Activated CD4-positive, alpha-beta memory T cell treated with anti-CD3 and anti-CD28 coated beads, Interleukin-2, amount 10 ng/mL, durations not matched to agents 7 days and 5 days (primary cell): Measurements from ENCODE around the gene GOLGA8Q. TPM values are rescaled to one million over a fixed set of nuclear protein-coding genes. Genes with fewer than 3 reads are reported as not detected.
"Not testable (repeated sequence)": the region's sequence is repeated elsewhere in the genome, so short reads cannot be mapped to it uniquely, and the experiment has no call there.

Experiments used
- CTCF ChIA-PET: fragments of 350-600 bp; sonication (Branson Sonifier 250); formaldehyde crosslinking; loops from one replicate; lab custom pipeline; 2021; ENCODE audit warnings: antibody characterized with exemption, inconsistent platforms; lab: Charles Lee
- POLR2A ChIA-PET: fragments of 350-600 bp; sonication (Branson Sonifier 250); formaldehyde crosslinking; loops from one replicate; lab custom pipeline; 2021; ENCODE audit warnings: antibody characterized with exemption; lab: Charles Lee
- DNase-seq: peaks from one replicate; pipeline ENCODE4 v3.0.0-alpha.2; 2020
- H3K27ac Mint-ChIP-seq: one replicate; pipeline ENCODE4 v1.8.0; 2021; ENCODE audit warnings: mild to moderate bottlenecking, mixed read lengths
- H3K27me3 Mint-ChIP-seq: one replicate; pipeline ENCODE4 v1.8.0; 2021; ENCODE audit warnings: mixed read lengths
- H3K36me3 Mint-ChIP-seq: one replicate; pipeline ENCODE4 v1.8.0; 2021; ENCODE audit warnings: low read depth, mixed read lengths
- H3K4me1 Mint-ChIP-seq: one replicate; pipeline ENCODE4 v1.8.0; 2021; ENCODE audit warnings: mixed read lengths
- H3K4me3 Mint-ChIP-seq: one replicate; pipeline ENCODE4 v1.8.0; 2021; ENCODE audit warnings: mild to moderate bottlenecking, mixed read lengths
- H3K9me3 Mint-ChIP-seq: one replicate; pipeline ENCODE4 v1.8.0; 2021; ENCODE audit warnings: mixed read lengths
- total RNA-seq, 2 experiments: library from RNA; stranded (reverse); gene quantifications; one replicate each; pipeline ENCODE4 v1.2.3, GENCODE V29; 2021

The GOLGA8Q gene
- total RNA-seq, 2 experiments from 2014 or later: 2.3 to 2.4 TPM

- POLR2A ChIA-PET, H3K27ac Mint-ChIP-seq, H3K4me3 Mint-ChIP-seq, DNase-seq, H3K9me3 Mint-ChIP-seq, H3K27me3 Mint-ChIP-seq, H3K4me1 Mint-ChIP-seq, H3K36me3 Mint-ChIP-seq, CTCF ChIA-PET: not testable (repeated sequence)
Measured at GRCh38 chr15:30603796-30604195, 51.9 kb downstream of the GOLGA8Q start, which contains the start of gene GOLGA8H. Gene GOLGA8H, plus strand, starts transcription at chr15:30604028. Its CDS starts 98 bp downstream, at chr15:30604126.

Other genes with a start within 250 kb of the GOLGA8Q start
- gene CHRFAM7A, start 158.5 kb upstream of the GOLGA8Q start, total RNA-seq: under 1 TPM; 0.55 to 0.91 TPM
- gene GOLGA8R, start 137.8 kb upstream of the GOLGA8Q start, total RNA-seq: 1 to 10 TPM; 3.5 to 4.2 TPM
- not detected for gene GOLGA8H, start 52.0 kb downstream of the GOLGA8Q start, total RNA-seq